GM19351 (cell line): ENCODE measurements around the gene SLC38A11.
"Not testable (repeated sequence)": the region's sequence is repeated elsewhere in the genome, so short reads cannot be mapped to it uniquely, and the experiment has no call there.

Experiments
- ATAC-seq: cut with Tn5 transposase; IDR thresholded peaks from one replicate; pipeline ENCODE4 v1.9.1; 2021; ENCODE audit warnings: mild to moderate bottlenecking, moderate library complexity; ENCODE audit not compliant: unreplicated experiment

SLC38A11 gene

GRCh38 chr2:164954954-164955701, at the start of gene SLC38A11:
Gene SLC38A11 (minus strand): TSS chr2:164955525. CDS start chr2:164955247, 278 bp downstream.
- ATAC-seq: no peak

GRCh38 chr2:165003443-165004130, 48.3 kb upstream of the SLC38A11 start:
- ATAC-seq: no peak

- no peak for ATAC-seq
Observed at GRCh38 chr2:165002638-165003037, 47.3 kb upstream of the SLC38A11 start.

GRCh38 chr2:164994664-164995299, 39.5 kb upstream of the SLC38A11 start:
- ATAC-seq: not testable (repeated sequence)

- ATAC-seq: no peak
Observed at GRCh38 chr2:164993287-164994016, 38.1 kb upstream of the SLC38A11 start.

GRCh38 chr2:164992818-164993217, 37.5 kb upstream of the SLC38A11 start:
- ATAC-seq: peak; percentile 81

GRCh38 chr2:164992093-164992454, 36.7 kb upstream of the SLC38A11 start:
- ATAC-seq: peak; percentile 19

- ATAC-seq: peak; percentile 63
Observed at GRCh38 chr2:164991361-164992092, 36.2 kb upstream of the SLC38A11 start.

- ATAC-seq: not testable (repeated sequence)
Observed at GRCh38 chr2:164990953-164991352, 35.6 kb upstream of the SLC38A11 start.

GRCh38 chr2:164988805-164989204, 33.5 kb upstream of the SLC38A11 start:
- ATAC-seq: not testable (repeated sequence)

- ATAC-seq: not testable (repeated sequence)
Observed at GRCh38 chr2:164986027-164986426, 30.7 kb upstream of the SLC38A11 start.

- ATAC-seq: no peak
Observed at GRCh38 chr2:164984428-164984827, 29.1 kb upstream of the SLC38A11 start.

- no peak for ATAC-seq
Observed at GRCh38 chr2:164981217-164981990, 26.1 kb upstream of the SLC38A11 start.

- not testable (repeated sequence) for ATAC-seq
Observed at GRCh38 chr2:164980688-164981087, 25.4 kb upstream of the SLC38A11 start.

GRCh38 chr2:164979113-164979512, 23.8 kb upstream of the SLC38A11 start:
- no peak for ATAC-seq

GRCh38 chr2:164976875-164977470, 21.6 kb upstream of the SLC38A11 start:
- ATAC-seq: not testable (repeated sequence)

- no peak for ATAC-seq
Observed at GRCh38 chr2:164976301-164976700, 21.0 kb upstream of the SLC38A11 start.

- ATAC-seq: no peak
Observed at GRCh38 chr2:164975891-164976290, 20.6 kb upstream of the SLC38A11 start.

GRCh38 chr2:164974221-164974620, 18.9 kb upstream of the SLC38A11 start:
- ATAC-seq: no peak
